ENCODE results near the gene ACTN4.

- TF ChIP-seq CTCF (IDR thresholded peaks at IDR 0.05; ENCODE audit: poor library complexity), result no peak
- no peak for TF ChIP-seq EZH2 (IDR thresholded peaks at IDR 0.05; ENCODE audit: borderline replicate concordance)
- TF ChIP-seq EZH2phosphoT487 (IDR thresholded peaks at IDR 0.05; ENCODE audit: low read depth, severe bottlenecking, unreplicated experiment), result no peak
Observed at GRCh38 chr19:38693380-38694223, 46.2 kb downstream of the ACTN4 start.

Data from hepatocyte (in vitro differentiated cells).